Measurements from ENCODE around the gene RFNG. TPM values are rescaled to one million over a fixed set of nuclear protein-coding genes. Genes with fewer than 3 reads are reported as not detected.

The RFNG gene
- total RNA-seq, 4 donors from 2014 or later, result 36.0 to 49.0 (median 38.3) TPM

- H3K4me1 ChIP-seq, result no peaks in the 10 kb centered on the region
- H3K27ac ChIP-seq, result no peak overlapping the region
- no peak for TF ChIP-seq POLR2A (IDR thresholded peaks at IDR 0.05)
- TF ChIP-seq CTCF (IDR thresholded peaks at IDR 0.05), result no peak
- no peaks in the 10 kb centered on the region for H3K27me3 ChIP-seq
- 91% methylated on average over 12 of the region's 19 CpGs; no CpG with 5 or more reads in 1 of the 2 donors for WGBS, 2 donors
- no peaks in the 10 kb centered on the region for H3K9me3 ChIP-seq
- DNase-seq, result no peak
- H3K36me3 ChIP-seq, result peaks cover 55 to 82% of the 10 kb centered on the region in 2 donors
- intact Hi-C loops (cut with DNase I), result no loop called here
- no peak overlapping the region for H3K4me3 ChIP-seq (replicated peaks in 1 of 3)
Measured at GRCh38 chr17:82082456-82082855, 30.8 kb upstream of the RFNG start.

DNA sequence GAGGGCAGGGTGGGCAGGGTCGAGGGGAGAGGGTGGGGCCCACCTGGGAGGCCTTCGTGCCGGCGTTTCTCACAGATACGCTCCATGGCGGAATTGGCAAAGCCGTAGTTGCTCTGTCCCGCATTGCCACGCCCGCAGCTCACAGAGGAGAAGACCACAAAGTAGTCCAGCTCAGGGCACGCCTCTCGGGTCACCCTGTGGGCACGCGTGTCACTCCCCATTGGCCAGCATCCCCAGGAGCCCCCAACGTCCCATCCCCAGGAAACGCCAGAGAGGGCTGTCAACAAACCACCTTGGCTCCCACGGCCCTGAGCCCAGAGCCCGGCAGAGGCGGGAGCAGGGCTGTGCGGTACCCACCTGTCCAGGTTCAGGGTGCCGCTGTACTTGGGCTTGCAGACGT is 30.4 kb upstream of the RFNG start:
- intact Hi-C loops (cut with DNase I), result no loop called here
- H3K27me3 ChIP-seq, result no peaks in the 10 kb centered on the region
- H3K4me1 ChIP-seq, result no peaks in the 10 kb centered on the region
- no peak overlapping the region for H3K27ac ChIP-seq
- WGBS, 2 donors, result 96 to 97% methylated on average over 14 to 16 of the region's 22 CpGs
- no peaks in the 10 kb centered on the region for H3K9me3 ChIP-seq
- TF ChIP-seq CTCF (IDR thresholded peaks at IDR 0.05) (no peak), POLR2A (IDR thresholded peaks at IDR 0.05) (no peak)
- H3K36me3 ChIP-seq, result peaks cover 50 to 77% of the 10 kb centered on the region in 2 donors
- DNase-seq, result no peak
- H3K4me3 ChIP-seq (replicated peaks in 1 of 3), result no peak overlapping the region

DNA sequence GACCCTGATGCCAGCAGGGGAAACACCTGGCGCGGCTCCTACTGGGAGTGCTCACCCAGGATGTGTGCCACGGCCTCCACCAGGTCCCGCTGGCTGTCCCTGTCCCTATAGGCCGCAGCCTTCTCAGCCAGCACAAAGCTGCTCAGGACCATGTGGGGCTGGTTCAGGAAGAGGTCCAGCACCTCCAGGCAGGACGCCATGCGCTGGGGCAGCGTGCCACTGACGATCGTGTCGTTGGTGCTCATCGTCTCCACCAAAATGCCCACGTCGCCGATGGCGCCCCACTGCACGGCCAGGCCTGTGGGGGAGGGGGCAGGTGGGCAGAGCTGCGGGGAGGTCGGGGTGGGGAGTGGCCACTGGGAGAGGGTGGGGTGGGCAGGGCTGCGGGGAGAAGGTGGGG is 29.9 kb upstream of the RFNG start:
- Histone ChIP-seq H3K27me3 (no peaks in the 10 kb centered on the region), H3K4me1 (no peaks in the 10 kb centered on the region), H3K36me3 (peaks cover 46 to 73% of the 10 kb centered on the region in 2 donors), H3K27ac (no peak overlapping the region), H3K4me3 (replicated peaks in 1 of 3) (no peak overlapping the region), H3K9me3 (no peaks in the 10 kb centered on the region)
- no peak for DNase-seq
- TF ChIP-seq CTCF (IDR thresholded peaks at IDR 0.05), result no peak
- TF ChIP-seq POLR2A (IDR thresholded peaks at IDR 0.05), result no peak
- WGBS, 2 donors, result 95 to 96% methylated on average over 4 to 10 of the region's 20 CpGs
- intact Hi-C loops (cut with DNase I), result no loop called here

GRCh38 chr17:82080789-82081464 is 29.3 kb upstream of the RFNG start:
- no peak overlapping the region for H3K27ac ChIP-seq
- TF ChIP-seq POLR2A (IDR thresholded peaks at IDR 0.05), result no peak
- no peak for TF ChIP-seq CTCF (IDR thresholded peaks at IDR 0.05)
- intact Hi-C loops (cut with DNase I), result no loop called here
- no peak for DNase-seq
- no peaks in the 10 kb centered on the region for H3K27me3 ChIP-seq
- 95 to 99% methylated on average over 12 to 25 of the region's 44 CpGs for WGBS, 2 donors
- peaks cover 42 to 67% of the 10 kb centered on the region in 2 donors for H3K36me3 ChIP-seq
- no peak overlapping the region for H3K4me3 ChIP-seq (replicated peaks in 1 of 3)
- no peaks in the 10 kb centered on the region for H3K4me1 ChIP-seq
- no peaks in the 10 kb centered on the region for H3K9me3 ChIP-seq

DNA sequence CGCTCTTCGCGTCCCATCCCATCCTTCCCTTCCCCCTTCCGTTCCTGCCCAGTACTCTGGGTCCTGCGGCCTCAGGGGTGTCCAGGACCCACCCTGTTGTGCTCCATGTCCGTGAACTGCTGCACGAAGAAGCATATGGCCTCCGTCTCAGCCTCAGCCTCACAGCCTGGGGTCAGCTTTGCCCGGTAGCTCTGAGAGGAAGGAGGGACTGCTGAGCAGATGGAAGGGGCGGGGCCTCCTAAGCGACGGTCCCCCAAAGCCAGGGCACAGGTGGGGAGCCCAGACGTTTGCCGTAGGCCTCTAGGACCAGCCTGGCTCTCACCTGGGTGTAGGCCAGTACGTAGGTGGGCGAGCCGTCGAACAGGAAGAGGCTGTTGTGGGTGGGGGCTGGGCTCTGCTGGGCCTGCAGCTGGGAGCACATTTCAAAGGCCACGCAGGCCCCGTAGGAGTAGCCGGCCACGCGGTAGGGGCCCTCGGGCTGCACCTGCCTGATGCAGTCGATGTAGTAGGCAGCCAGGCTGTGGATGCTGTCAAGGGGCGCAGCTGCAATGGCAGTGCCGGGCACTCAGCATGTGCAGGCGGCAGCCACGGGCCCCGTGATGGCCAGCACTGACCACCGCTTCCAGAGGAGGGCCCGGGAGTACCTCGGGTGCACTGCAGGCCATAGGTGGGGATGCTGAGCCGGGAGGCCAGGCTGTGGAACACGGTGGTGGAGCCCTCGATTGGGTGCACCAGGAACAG is 28.6 kb upstream of the RFNG start:
- 88 to 93% methylated on average over 26 to 27 of the region's 36 CpGs for WGBS, 2 donors
- Histone ChIP-seq H3K27me3 (no peaks in the 10 kb centered on the region), H3K4me3 (replicated peaks in 1 of 3) (no peak overlapping the region), H3K4me1 (no peaks in the 10 kb centered on the region), H3K36me3 (peaks cover 35 to 60% of the 10 kb centered on the region in 2 donors), H3K27ac (no peak overlapping the region), H3K9me3 (no peaks in the 10 kb centered on the region)
- TF ChIP-seq POLR2A (IDR thresholded peaks at IDR 0.05), result no peak
- TF ChIP-seq CTCF (IDR thresholded peaks at IDR 0.05), result no peak
- intact Hi-C loops (cut with DNase I), result no loop called here
- no peak for DNase-seq

All from thyroid gland (tissue), 4 donors.